ENCODE results near the gene KCNC3. TPM values are rescaled to one million over a fixed set of nuclear protein-coding genes. Genes with fewer than 3 reads are reported as not detected.

The KCNC3 gene
- total RNA-seq, 2 donors from 2014 or later, result 8.6 to 10.7 TPM

- no peaks in the 10 kb centered on the region for H3K9me3 Mint-ChIP-seq
- no peak overlapping the region for H3K9ac ChIP-seq (ENCODE audit: extremely low read depth, low read length, poor library complexity, severe bottlenecking)
- 68 to 86% methylated on average over 3 to 13 of the region's 14 CpGs for WGBS, 2 experiments (ENCODE audit: insufficient coverage in 1 of 2, insufficient read length in 1 of 2)
- H3K27me3 ChIP-seq (ENCODE audit: control insufficient read depth, insufficient read depth, low read length, poor library complexity, severe bottlenecking), result no peaks in the 10 kb centered on the region
- no peak overlapping the region for H3K4me3 Mint-ChIP-seq
- H3K27ac Mint-ChIP-seq, result no peak overlapping the region
- H3K27me3 Mint-ChIP-seq (ENCODE audit: insufficient read depth), result no peaks in the 10 kb centered on the region
- no peaks in the 10 kb centered on the region for H3K4me1 Mint-ChIP-seq
- DNase-seq, result no peak
- H3K36me3 ChIP-seq (ENCODE audit: control insufficient read depth, insufficient read depth, low read length), result no peaks in the 10 kb centered on the region
- H3K27ac ChIP-seq (ENCODE audit: low read depth, low read length), result no peak overlapping the region
- H3K9me3 ChIP-seq (ENCODE audit: control insufficient read depth, low read length), result no peaks in the 10 kb centered on the region
- H3K4me1 ChIP-seq (ENCODE audit: control insufficient read depth, insufficient read depth, low read length), result no peaks in the 10 kb centered on the region
- TF ChIP-seq CTCF (conservative IDR thresholded peaks at IDR 0.05), result no peak
- peaks cover 29% of the 10 kb centered on the region for H3K36me3 Mint-ChIP-seq (ENCODE audit: low read depth)
- H3K4me3 ChIP-seq (ENCODE audit: low read length), result no peak overlapping the region
Measured at GRCh38 chr19:50293263-50294004, 35.7 kb downstream of the KCNC3 start.

- no peak overlapping the region for H3K27ac ChIP-seq (ENCODE audit: low read depth, low read length)
- H3K9ac ChIP-seq (ENCODE audit: extremely low read depth, low read length, poor library complexity, severe bottlenecking), result no peak overlapping the region
- no peaks in the 10 kb centered on the region for H3K36me3 ChIP-seq (ENCODE audit: control insufficient read depth, insufficient read depth, low read length)
- H3K27me3 ChIP-seq (ENCODE audit: control insufficient read depth, insufficient read depth, low read length, poor library complexity, severe bottlenecking), result no peaks in the 10 kb centered on the region
- no peak overlapping the region for H3K27ac Mint-ChIP-seq
- no peaks in the 10 kb centered on the region for H3K27me3 Mint-ChIP-seq (ENCODE audit: insufficient read depth)
- peak; percentile 69 for DNase-seq
- no peaks in the 10 kb centered on the region for H3K4me1 Mint-ChIP-seq
- peaks cover 31% of the 10 kb centered on the region for H3K36me3 Mint-ChIP-seq (ENCODE audit: low read depth)
- no peaks in the 10 kb centered on the region for H3K9me3 Mint-ChIP-seq
- no peak for TF ChIP-seq CTCF (conservative IDR thresholded peaks at IDR 0.05)
- no peaks in the 10 kb centered on the region for H3K4me1 ChIP-seq (ENCODE audit: control insufficient read depth, insufficient read depth, low read length)
- H3K4me3 Mint-ChIP-seq, result no peak overlapping the region
- 77 to 83% methylated on average over 3 to 11 of the region's 11 CpGs for WGBS, 2 experiments (ENCODE audit: insufficient coverage in 1 of 2, insufficient read length in 1 of 2)
- no peaks in the 10 kb centered on the region for H3K9me3 ChIP-seq (ENCODE audit: control insufficient read depth, low read length)
- H3K4me3 ChIP-seq (ENCODE audit: low read length), result no peak overlapping the region
Measured at GRCh38 chr19:50292216-50292827, 36.9 kb downstream of the KCNC3 start.

DNA sequence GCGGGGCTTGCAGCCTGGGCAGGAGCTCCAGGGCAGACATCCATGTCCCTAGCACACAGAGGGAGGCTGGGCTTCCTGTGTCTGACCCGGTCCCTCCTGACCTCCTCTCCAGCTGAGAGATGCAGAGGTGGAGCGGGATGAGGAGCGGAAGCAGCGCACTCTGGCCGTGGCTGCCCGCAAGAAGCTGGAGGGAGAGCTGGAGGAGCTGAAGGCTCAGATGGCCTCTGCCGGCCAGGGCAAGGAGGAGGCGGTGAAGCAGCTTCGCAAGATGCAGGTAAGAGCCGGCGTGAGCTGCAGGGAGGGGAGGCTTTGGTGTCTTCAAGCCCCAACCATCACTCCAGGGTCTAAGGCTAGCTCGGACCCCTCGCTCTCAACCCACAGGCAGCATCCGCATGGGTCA, 38.4 kb downstream of the KCNC3 start:
- Histone ChIP-seq H3K9me3 (ENCODE audit: control insufficient read depth, low read length) (peaks cover 13% of the 10 kb centered on the region), H3K9ac (ENCODE audit: extremely low read depth, low read length, poor library complexity, severe bottlenecking) (no peak overlapping the region), H3K27ac (ENCODE audit: low read depth, low read length) (no peak overlapping the region), H3K4me3 (ENCODE audit: low read length) (no peak overlapping the region), H3K36me3 (ENCODE audit: control insufficient read depth, insufficient read depth, low read length) (no peaks in the 10 kb centered on the region), H3K27me3 (ENCODE audit: control insufficient read depth, insufficient read depth, low read length, poor library complexity, severe bottlenecking) (no peaks in the 10 kb centered on the region), H3K4me1 (ENCODE audit: control insufficient read depth, insufficient read depth, low read length) (no peaks in the 10 kb centered on the region)
- Mint-ChIP-seq H3K4me1 (no peaks in the 10 kb centered on the region), H3K36me3 (ENCODE audit: low read depth) (peaks cover 46% of the 10 kb centered on the region), H3K27ac (no peak overlapping the region), H3K4me3 (no peak overlapping the region), H3K9me3 (peaks cover 12% of the 10 kb centered on the region), H3K27me3 (ENCODE audit: insufficient read depth) (no peaks in the 10 kb centered on the region)
- TF ChIP-seq CTCF (conservative IDR thresholded peaks at IDR 0.05), result no peak
- DNase-seq, result no peak
- WGBS, 2 experiments (ENCODE audit: insufficient coverage in 1 of 2, insufficient read length in 1 of 2), result 85% methylated on average over 9 to 15 of the region's 15 CpGs

Data from endodermal cell (in vitro differentiated cells).